DND-41 (cell line): ENCODE measurements around the gene TMEM254.

Source experiments
- EZH2 ChIP-seq: IDR thresholded peaks from 3 replicates; pipeline ENCODE4 v1.6.1; 2012; ENCODE audit warnings: borderline replicate concordance, low read depth, mild to moderate bottlenecking, moderate library complexity, low read length, inconsistent platforms; ENCODE audit not compliant: severe bottlenecking
- TF ChIP-seq, protein P1 (sequence below): IDR thresholded peaks from 2 replicates; pipeline ENCODE4 v1.5.1; 2012; ENCODE audit warnings: borderline replicate concordance, low read length, moderate library complexity, mild to moderate bottlenecking; ENCODE audit not compliant: poor library complexity, severe bottlenecking; ENCODE audit errors: extremely low read depth

DNA sequence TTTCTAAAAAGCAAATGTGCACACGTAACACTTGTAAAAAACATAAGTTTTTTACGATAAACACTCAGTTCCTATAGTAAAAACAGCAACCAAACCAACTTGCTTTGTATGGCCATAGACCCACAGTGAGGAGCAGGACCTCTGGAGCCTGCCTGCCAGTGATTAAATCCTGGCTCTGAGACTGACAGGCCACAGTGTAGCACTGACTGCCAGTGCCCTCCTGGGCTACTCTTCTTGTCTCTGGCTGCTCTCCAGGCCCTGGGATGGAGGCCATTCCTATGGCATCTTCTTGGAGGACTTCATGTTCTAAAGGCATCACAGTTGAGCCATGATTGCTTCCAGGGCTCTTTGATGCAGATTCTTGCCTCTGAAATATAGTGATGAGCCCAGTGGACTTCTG, 22.7 kb upstream of the TMEM254 start:
- TF ChIP-seq, protein P1, sequence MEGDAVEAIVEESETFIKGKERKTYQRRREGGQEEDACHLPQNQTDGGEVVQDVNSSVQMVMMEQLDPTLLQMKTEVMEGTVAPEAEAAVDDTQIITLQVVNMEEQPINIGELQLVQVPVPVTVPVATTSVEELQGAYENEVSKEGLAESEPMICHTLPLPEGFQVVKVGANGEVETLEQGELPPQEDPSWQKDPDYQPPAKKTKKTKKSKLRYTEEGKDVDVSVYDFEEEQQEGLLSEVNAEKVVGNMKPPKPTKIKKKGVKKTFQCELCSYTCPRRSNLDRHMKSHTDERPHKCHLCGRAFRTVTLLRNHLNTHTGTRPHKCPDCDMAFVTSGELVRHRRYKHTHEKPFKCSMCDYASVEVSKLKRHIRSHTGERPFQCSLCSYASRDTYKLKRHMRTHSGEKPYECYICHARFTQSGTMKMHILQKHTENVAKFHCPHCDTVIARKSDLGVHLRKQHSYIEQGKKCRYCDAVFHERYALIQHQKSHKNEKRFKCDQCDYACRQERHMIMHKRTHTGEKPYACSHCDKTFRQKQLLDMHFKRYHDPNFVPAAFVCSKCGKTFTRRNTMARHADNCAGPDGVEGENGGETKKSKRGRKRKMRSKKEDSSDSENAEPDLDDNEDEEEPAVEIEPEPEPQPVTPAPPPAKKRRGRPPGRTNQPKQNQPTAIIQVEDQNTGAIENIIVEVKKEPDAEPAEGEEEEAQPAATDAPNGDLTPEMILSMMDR = no peak
- no peak for TF ChIP-seq EZH2
